EL (cell line): Measurements from ENCODE around the gene PER2.

Experiments used
- DNase-seq: peaks from one replicate; pipeline ENCODE4 v3.0.0-alpha.2; 2016

The PER2 gene

GRCh38 chr2:238225121-238225520 lies 63.3 kb downstream of the PER2 start:
- no peak for DNase-seq

DNA sequence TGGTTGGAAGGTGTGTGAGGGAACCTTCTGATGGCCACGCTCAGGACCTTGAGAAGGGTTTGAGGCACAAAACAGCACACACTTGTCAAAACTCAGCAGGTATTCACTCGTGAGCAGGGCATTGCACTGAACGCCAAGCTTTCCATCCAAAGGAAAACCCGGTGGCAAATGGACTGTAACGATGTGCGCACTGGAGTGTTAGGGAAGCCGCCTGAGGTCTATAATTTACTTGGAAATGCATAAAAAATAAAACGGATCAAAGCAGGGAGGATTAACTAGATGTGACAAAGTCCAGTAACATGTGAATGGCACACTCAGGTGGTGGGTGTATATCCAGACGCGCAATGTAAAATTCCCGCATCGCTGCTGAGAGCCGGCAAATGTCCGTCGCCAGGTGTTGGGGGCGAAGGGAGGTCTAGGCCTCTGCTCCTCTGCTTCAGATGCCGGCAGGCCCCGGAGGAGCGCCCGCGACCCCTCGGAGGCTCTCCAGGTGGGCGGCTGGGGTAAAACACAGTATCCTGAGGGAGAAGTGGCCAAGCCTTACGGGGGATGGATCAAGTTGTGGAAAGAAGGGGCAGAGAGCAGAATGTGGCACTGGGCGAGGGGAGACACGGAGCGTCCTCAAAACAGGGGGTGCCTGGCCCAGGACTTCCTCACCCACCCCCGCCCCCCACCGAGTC lies 63.9 kb downstream of the PER2 start:
- DNase-seq = no peak

DNA sequence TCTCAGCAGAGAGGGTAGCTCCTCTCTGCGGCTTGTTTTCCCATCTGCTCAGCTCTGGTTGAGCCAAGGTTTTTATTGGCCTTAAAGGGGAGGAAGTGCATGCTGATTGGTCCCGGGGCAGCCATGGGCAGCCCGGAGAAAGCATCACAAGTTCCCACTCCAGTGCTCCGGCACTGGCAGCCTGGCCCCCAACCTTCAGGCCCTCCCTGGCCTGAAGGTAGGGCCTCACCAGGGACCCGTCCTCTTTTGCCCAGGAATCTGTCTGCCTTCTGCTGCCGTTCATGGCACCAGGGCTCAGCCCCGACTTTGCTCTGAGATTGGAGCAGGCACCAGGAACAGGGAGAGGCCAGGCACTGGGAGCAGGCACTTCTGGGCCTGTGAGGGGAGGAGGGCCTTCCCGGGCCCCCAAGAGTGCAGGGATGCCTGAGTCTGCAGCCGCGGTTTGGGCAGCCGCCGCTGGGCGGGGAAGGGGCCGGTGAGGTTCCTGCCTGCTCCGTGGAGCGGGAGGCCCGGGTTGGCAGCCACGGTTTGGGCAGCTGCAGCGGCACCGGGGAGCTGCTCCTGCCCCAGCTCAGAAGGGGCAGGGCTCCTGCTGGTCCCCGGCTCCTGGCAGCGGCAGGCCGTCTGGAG lies 67.4 kb downstream of the PER2 start:
- DNase-seq = peak; percentile 15

- DNase-seq = no peak
Measured at GRCh38 chr2:238220274-238220891, 68.0 kb downstream of the PER2 start.

- DNase-seq = no peak
Measured at GRCh38 chr2:238216651-238217184, 71.7 kb downstream of the PER2 start.

DNA sequence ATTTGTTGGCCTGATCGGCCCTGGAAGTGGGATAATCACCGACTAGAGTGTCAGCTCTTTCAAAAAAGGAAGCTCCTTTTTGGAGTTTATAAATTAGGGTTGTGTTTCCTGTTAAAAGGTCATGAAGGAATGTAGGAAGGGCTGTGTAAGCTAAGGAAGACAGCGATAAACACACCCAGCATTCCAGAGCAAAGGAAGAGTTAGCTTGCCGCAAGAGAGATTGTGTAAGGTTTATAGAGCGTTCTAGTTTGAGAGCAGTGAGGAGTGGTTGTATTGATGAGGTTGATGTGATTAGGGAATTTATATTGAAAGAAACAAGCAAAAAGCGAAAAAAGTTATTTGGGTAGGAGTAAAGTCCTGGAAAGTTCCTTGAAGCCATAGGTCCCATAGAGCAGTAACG lies 81.4 kb downstream of the PER2 start:
- no peak for DNase-seq

DNA sequence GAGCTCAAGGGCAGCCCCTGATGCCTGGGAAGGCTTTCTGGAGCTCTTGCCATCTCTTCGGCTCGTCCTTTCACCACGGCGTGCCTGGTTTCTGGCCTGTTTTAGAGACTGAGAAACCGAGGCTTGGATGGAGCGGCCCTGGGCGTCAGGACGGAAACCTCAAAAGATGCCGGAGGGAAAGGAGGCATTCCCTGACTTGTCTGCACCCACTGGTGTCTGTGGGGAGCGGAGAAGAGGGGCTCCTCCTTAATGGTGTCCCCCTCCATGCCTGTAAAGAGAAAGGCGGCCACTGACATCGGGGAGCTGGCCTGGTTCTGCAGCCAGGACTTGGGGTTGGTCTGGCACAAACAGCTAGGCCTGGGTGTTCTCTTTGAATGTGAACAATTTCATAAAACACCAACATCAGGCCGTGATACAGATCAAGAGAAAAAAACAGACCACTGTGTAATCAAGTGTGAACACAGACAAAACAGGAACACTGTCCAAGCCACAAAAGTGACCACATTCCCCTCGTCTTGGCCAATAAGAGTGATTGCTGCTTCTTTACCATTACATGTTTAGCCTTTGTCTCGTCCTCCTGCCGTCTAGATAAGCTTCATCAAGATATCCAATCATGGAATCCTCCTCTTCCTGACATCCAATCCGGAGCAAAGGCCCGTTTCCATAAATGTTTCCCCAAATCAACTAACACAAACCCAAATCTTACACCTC lies 84.3 kb downstream of the PER2 start:
- DNase-seq = no peak

- DNase-seq = peak; percentile 85
Measured at GRCh38 chr2:238203094-238203972, 85.1 kb downstream of the PER2 start, which contains the start of gene ILKAP. Gene ILKAP (minus strand): TSS chr2:238203695. CDS start chr2:238203553, 142 bp downstream.

- peak; percentile 15 for DNase-seq
Measured at GRCh38 chr2:238202326-238203093, 85.9 kb downstream of the PER2 start.
